AG10803 (cell line): Measurements from ENCODE around the gene ARHGEF2.

Source experiments
- DNase-seq: peaks from one replicate; pipeline ENCODE4 v3.0.0; 2010; ENCODE audit warnings: low read depth
- H3K4me3 ChIP-seq: 2 replicates; pipeline ENCODE4 v1.5.1; 2011; ENCODE audit warnings: mild to moderate bottlenecking, low read length, control low read depth
- TF ChIP-seq, protein P1 (sequence below): conservative IDR thresholded peaks from 2 replicates; pipeline ENCODE4 v1.5.1; 2011; ENCODE audit warnings: mild to moderate bottlenecking, low read length, control low read depth, inconsistent platforms

ARHGEF2 gene

GRCh38 chr1:156002188-156002911 lies 24.0 kb upstream of the ARHGEF2 start:
- H3K4me3 ChIP-seq = no peak overlapping the region
- TF ChIP-seq, protein P1, sequence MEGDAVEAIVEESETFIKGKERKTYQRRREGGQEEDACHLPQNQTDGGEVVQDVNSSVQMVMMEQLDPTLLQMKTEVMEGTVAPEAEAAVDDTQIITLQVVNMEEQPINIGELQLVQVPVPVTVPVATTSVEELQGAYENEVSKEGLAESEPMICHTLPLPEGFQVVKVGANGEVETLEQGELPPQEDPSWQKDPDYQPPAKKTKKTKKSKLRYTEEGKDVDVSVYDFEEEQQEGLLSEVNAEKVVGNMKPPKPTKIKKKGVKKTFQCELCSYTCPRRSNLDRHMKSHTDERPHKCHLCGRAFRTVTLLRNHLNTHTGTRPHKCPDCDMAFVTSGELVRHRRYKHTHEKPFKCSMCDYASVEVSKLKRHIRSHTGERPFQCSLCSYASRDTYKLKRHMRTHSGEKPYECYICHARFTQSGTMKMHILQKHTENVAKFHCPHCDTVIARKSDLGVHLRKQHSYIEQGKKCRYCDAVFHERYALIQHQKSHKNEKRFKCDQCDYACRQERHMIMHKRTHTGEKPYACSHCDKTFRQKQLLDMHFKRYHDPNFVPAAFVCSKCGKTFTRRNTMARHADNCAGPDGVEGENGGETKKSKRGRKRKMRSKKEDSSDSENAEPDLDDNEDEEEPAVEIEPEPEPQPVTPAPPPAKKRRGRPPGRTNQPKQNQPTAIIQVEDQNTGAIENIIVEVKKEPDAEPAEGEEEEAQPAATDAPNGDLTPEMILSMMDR = no peak
- DNase-seq = no peak

DNA sequence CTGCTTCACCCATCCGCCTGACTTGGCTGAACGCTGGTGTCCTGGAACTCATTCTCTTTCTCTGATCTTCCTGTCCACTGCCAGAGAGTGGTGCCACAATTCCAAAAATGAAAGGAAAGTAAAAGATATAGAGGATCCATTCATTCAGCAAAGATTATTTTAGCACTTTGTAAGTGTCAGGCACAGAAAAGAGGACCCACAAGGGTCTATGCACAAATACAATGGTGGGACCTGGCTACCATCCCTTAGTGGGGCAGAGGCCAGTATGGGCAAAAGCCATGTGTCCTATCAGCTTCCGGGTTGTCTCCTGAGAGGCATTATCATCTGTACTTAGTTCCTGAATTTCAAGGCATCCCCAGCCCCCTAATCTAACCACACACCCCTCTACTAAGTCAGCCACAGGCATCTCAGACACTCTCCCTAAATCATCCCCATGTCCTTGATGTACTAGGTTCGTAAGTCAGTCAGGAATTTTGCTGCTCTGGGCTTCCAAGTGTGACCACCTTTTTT lies 23.4 kb upstream of the ARHGEF2 start:
- H3K4me3 ChIP-seq = no peak overlapping the region
- DNase-seq = peak; percentile 83
- TF ChIP-seq, protein P1 = no peak

- no peak overlapping the region for H3K4me3 ChIP-seq
- no peak for DNase-seq
- TF ChIP-seq, protein P1 = no peak
Observed at GRCh38 chr1:156001021-156001661, 22.8 kb upstream of the ARHGEF2 start.

DNA sequence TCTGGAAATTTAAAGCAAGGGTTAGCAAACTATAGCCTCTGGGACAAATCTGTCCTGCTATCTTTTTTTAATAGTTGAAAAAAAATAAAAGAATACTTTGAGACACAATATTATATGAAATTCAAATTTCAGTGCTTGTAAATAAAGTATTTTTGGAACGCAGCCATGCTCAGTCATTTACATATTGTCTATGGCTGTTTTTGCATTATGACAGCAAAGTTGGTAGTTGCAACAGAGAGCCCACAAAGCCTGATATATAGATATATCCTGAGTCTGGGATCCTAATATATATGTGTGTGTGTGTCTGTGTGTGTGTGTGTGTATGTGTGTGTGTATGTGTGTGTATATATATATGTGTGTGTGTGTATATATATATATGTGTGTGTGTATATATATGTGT lies 21.6 kb upstream of the ARHGEF2 start:
- no peak for DNase-seq
- H3K4me3 ChIP-seq = no peak overlapping the region
- TF ChIP-seq, protein P1 = no peak

GRCh38 chr1:155996166-155996565 lies 17.8 kb upstream of the ARHGEF2 start:
- no peak for DNase-seq
- H3K4me3 ChIP-seq = no peak overlapping the region

GRCh38 chr1:155993595-155993994 lies 15.2 kb upstream of the ARHGEF2 start:
- DNase-seq = no peak
- TF ChIP-seq, protein P1 = no peak
- H3K4me3 ChIP-seq = no peak overlapping the region

More at GRCh38 chr1:155996166-155996565, 17.8 kb upstream of the ARHGEF2 start:
- TF ChIP-seq, protein P1 = no peak
